ENCODE results near the gene COG4.

Gene COG4

DNA sequence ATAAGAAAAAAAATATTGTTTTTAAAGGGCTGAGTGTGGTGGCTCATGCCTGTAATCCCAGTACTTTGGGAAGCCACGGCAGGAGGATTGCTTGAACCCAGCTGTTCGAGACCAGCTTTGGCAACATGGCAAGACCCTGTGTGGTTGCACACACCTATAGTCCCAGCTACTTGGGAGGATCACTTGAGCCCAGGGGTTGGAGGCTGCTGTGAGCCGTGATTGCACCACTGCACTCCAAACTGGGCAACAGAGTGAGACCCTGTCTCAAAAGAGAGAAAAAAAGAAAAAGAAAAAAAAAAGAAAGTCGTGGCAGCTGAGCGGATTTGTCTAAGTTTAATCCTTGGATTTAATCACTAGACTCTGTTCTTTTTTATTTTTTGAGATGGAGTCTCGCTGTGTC, 75.3 kb downstream of the COG4 start:
- TF ChIP-seq, protein P1, sequence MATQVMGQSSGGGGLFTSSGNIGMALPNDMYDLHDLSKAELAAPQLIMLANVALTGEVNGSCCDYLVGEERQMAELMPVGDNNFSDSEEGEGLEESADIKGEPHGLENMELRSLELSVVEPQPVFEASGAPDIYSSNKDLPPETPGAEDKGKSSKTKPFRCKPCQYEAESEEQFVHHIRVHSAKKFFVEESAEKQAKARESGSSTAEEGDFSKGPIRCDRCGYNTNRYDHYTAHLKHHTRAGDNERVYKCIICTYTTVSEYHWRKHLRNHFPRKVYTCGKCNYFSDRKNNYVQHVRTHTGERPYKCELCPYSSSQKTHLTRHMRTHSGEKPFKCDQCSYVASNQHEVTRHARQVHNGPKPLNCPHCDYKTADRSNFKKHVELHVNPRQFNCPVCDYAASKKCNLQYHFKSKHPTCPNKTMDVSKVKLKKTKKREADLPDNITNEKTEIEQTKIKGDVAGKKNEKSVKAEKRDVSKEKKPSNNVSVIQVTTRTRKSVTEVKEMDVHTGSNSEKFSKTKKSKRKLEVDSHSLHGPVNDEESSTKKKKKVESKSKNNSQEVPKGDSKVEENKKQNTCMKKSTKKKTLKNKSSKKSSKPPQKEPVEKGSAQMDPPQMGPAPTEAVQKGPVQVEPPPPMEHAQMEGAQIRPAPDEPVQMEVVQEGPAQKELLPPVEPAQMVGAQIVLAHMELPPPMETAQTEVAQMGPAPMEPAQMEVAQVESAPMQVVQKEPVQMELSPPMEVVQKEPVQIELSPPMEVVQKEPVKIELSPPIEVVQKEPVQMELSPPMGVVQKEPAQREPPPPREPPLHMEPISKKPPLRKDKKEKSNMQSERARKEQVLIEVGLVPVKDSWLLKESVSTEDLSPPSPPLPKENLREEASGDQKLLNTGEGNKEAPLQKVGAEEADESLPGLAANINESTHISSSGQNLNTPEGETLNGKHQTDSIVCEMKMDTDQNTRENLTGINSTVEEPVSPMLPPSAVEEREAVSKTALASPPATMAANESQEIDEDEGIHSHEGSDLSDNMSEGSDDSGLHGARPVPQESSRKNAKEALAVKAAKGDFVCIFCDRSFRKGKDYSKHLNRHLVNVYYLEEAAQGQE (IDR thresholded peaks at IDR 0.05; ENCODE audit: insufficient read depth in 1 of 2, low read depth in 2 of 2, low read length in 2 of 2): no peak
- no peak for TF ChIP-seq SIN3A (IDR thresholded peaks at IDR 0.05; ENCODE audit: borderline replicate concordance, insufficient read depth, low read length)
- no peak for TF ChIP-seq POLR2AphosphoS5 (IDR thresholded peaks at IDR 0.05; ENCODE audit: low read depth, low read length)
- no peak for TF ChIP-seq FOXP2 (optimal IDR thresholded peaks at IDR 0.05; ENCODE audit: borderline replicate concordance, extremely low read depth, extremely low read length, insufficient read depth)
- TF ChIP-seq TAF1 (IDR thresholded peaks at IDR 0.05; ENCODE audit: borderline replicate concordance, insufficient read depth, low read length): no peak

DNA sequence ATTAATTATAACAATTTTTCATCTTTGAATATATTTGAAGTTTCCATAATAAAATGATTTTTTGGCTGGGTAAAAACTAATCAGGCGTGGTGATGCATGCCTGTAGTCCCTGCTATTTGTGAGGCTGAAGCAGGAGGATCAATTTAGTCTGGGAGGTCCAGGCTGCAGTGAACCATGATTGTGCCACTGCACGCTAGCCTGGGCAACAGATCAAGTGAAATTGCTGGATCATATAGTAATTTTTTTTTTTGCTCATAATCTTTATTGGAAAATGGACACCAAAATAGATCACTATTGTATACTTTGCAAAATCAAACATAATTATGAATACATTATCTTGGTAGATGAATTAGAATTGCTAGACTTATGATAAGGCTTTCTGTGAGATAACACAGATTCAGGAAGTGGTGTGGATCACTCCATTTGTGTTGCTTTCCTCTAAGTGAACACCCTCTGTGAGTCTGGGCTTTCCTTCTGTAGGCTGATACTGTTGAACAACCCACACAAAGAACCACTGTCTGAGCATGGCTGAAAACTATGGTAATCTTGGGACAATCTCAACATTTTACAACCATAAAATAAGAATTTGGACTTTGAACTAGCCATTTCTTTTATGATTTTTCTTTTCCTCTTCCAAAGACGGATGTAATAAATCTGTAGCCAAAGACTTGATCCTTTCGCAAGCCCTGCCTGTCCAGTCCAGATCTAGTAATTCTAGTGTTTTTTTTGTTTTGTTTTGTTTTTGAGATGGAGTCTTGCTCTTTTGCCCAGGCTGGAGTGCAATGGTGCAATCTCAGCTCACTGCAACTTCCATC, 78.9 kb downstream of the COG4 start:
- TF ChIP-seq SIN3A (IDR thresholded peaks at IDR 0.05; ENCODE audit: borderline replicate concordance, insufficient read depth, low read length) (no peak), TAF1 (IDR thresholded peaks at IDR 0.05; ENCODE audit: borderline replicate concordance, insufficient read depth, low read length) (no peak), POLR2AphosphoS5 (IDR thresholded peaks at IDR 0.05; ENCODE audit: low read depth, low read length) (no peak), FOXP2 (optimal IDR thresholded peaks at IDR 0.05; ENCODE audit: borderline replicate concordance, extremely low read depth, extremely low read length, insufficient read depth) (no peak)
- TF ChIP-seq, protein P1 (IDR thresholded peaks at IDR 0.05; ENCODE audit: insufficient read depth in 1 of 2, low read depth in 2 of 2, low read length in 2 of 2): no peak

DNA sequence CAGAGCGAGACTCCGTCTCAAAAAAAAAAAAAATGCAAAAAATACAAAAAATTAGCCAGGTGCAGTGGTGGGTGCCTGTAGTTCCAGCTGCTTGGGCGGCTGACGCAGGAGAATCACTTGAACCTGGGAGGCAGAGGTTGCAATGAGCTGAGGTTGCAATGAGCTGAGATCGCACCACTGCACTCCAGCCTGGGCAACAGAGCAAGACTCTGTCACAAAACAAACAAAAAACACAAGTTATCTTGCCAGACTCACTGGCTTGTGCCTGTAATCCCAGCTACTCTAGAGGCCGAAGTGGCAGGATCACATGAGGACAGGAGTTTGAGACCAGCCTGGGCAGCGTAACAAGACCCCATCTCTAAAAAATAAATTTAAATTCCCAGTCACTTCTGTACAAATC, 81.0 kb downstream of the COG4 start:
- TF ChIP-seq FOXP2 (optimal IDR thresholded peaks at IDR 0.05; ENCODE audit: borderline replicate concordance, extremely low read depth, extremely low read length, insufficient read depth): no peak
- TF ChIP-seq TAF1 (IDR thresholded peaks at IDR 0.05; ENCODE audit: borderline replicate concordance, insufficient read depth, low read length): no peak
- TF ChIP-seq SIN3A (IDR thresholded peaks at IDR 0.05; ENCODE audit: borderline replicate concordance, insufficient read depth, low read length): no peak
- TF ChIP-seq, protein P1 (IDR thresholded peaks at IDR 0.05; ENCODE audit: insufficient read depth in 1 of 2, low read depth in 2 of 2, low read length in 2 of 2): no peak
- TF ChIP-seq POLR2AphosphoS5 (IDR thresholded peaks at IDR 0.05; ENCODE audit: low read depth, low read length): no peak

DNA sequence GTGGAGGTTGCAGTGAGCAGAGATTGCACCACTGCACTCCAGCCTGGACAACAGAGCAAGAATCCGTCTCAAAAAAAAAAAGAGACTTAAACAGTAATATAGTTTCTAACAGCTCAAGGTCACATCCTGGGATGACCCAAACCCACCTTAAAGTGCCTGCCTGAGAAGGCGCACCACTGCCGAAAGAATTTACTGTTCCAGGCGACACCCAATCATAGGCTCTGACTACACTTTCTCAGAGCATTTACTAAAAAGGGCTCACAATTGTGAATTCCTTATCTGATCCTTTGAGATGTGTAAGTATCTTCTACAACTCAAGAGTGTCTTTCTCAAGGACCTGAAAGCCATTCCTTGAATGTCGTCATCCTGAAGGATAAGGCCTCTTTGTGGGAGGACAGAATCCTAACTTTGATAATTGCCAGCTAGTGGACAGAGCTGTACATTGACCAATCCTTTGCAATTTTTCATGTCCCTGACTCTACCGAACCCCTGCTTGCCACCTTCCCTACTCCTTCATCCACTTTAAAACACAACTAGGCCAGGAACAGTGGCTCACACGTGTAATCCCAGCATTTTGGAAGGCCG, 81.9 kb downstream of the COG4 start:
- TF ChIP-seq TAF1 (IDR thresholded peaks at IDR 0.05; ENCODE audit: borderline replicate concordance, insufficient read depth, low read length): no peak
- TF ChIP-seq SIN3A (IDR thresholded peaks at IDR 0.05; ENCODE audit: borderline replicate concordance, insufficient read depth, low read length): no peak
- TF ChIP-seq, protein P1 (IDR thresholded peaks at IDR 0.05; ENCODE audit: insufficient read depth in 1 of 2, low read depth in 2 of 2, low read length in 2 of 2): no peak
- TF ChIP-seq FOXP2 (optimal IDR thresholded peaks at IDR 0.05; ENCODE audit: borderline replicate concordance, extremely low read depth, extremely low read length, insufficient read depth): no peak
- TF ChIP-seq POLR2AphosphoS5 (IDR thresholded peaks at IDR 0.05; ENCODE audit: low read depth, low read length): no peak
